HCT116 (cell line): ENCODE measurements around the gene FCRL6. TPM values are rescaled to one million over a fixed set of nuclear protein-coding genes. Genes with fewer than 3 reads are reported as not detected.

ENCODE experiments used
- ATAC-seq: fragments of 200-7000 bp; cut with Tn5 transposase; 2 replicates; pipeline ENCODE4 v1.9.1; 2020; ENCODE audit warnings: mild to moderate bottlenecking, moderate library complexity
- BruUV-seq: library from RNA; stranded (reverse); fragments of 400-500 nt; replicated peaks from 2 replicates; lab custom pipeline; 2021; lab: Mats Ljungman, UMichigan
- CTCF ChIA-PET: fragments of 300-600 bp; sonication (Branson Sonifier 250); formaldehyde crosslinking; loops from one replicate; lab custom pipeline; 2021; ENCODE audit warnings: antibody characterized with exemption; lab: Charles Lee
- POLR2A ChIA-PET: fragments of 300-600, 350-600 bp; sonication (Branson Sonifier 250); formaldehyde crosslinking; loops from one replicate; lab custom pipeline; 2021; ENCODE audit warnings: antibody characterized with exemption; lab: Charles Lee
- RAD21 ChIA-PET, 2 experiments: fragments of 300-600 bp; sonication (Branson Sonifier 250); formaldehyde crosslinking; loops; one replicate each; lab custom pipeline; 2023; ENCODE audit warnings: low total read pairs in 2 of 2; ENCODE audit not compliant: uncharacterized antibody in 2 of 2, unreplicated experiment in 2 of 2, low non-redundant PET in 1 of 2; lab: Charles Lee
- DNase-seq: peaks from one replicate; pipeline ENCODE4 v3.0.0-alpha.2; 2010; ENCODE audit warnings: low read depth, low spot score
- H2AFZ ChIP-seq: fragments of 200-600 bp; shearing (Covaris generic), sonication (generic); 2 replicates; pipeline ENCODE4 v1.6.1; 2017; ENCODE audit warnings: low read depth, mixed run types, mixed read lengths, antibody characterized with exemption, low read length; ENCODE audit not compliant: poor library complexity, severe bottlenecking
- H3K27ac ChIP-seq: 2 replicates; pipeline ENCODE4 v1.5.1; 2012; ENCODE audit warnings: low read depth, low read length
- H3K27me3 ChIP-seq: fragments of 200-600 bp; sonication (generic); 2 replicates; pipeline ENCODE4 v1.6.1; 2016; ENCODE audit warnings: mixed run types, low read length, mixed read lengths; ENCODE audit not compliant: insufficient read depth
- H3K36me3 ChIP-seq, 2 experiments: fragments of 200-500 bp in 1 of 2; fragments of 200-600 bp in 1 of 2; sonication (Bioruptor generic) in 1 of 2; sonication (generic) in 1 of 2; 2 replicates each; pipeline versions ENCODE4 v1.5.1 to v1.6.1; 2014 to 2016; ENCODE audit warnings: low read length in 2 of 2, inconsistent platforms in 1 of 2, mixed read lengths in 1 of 2, mixed run types in 1 of 2; ENCODE audit not compliant: insufficient read depth in 2 of 2, control insufficient read depth in 1 of 2
- H3K4me1 ChIP-seq, 2 experiments: fragments of 200-600 bp in 1 of 2; sonication (generic) in 1 of 2; 2 replicates each; pipeline versions ENCODE4 v1.5.1 to v1.6.1; 2012 to 2017; ENCODE audit warnings: low read length in 2 of 2, inconsistent platforms in 1 of 2, mild to moderate bottlenecking in 1 of 2, mixed read lengths in 1 of 2, mixed run types in 1 of 2, moderate library complexity in 1 of 2; ENCODE audit not compliant: insufficient read depth in 2 of 2, control insufficient read depth in 1 of 2
- H3K4me2 ChIP-seq: fragments of 200-600 bp; sonication (generic); 2 replicates; pipeline ENCODE4 v1.6.1; 2017; ENCODE audit warnings: mixed run types, low read length, mixed read lengths
- H3K4me3 ChIP-seq, 2 experiments: fragments of 200-600 bp in 1 of 2; sonication (generic) in 1 of 2; replicated peaks in 1 of 2; 2 replicates each; pipeline ENCODE4 v1.5.1; 2011 to 2016; ENCODE audit warnings: low read length in 2 of 2, control low read depth in 1 of 2, low read depth in 1 of 2, mild to moderate bottlenecking in 1 of 2, mixed read lengths in 1 of 2, mixed run types in 1 of 2
- H3K79me2 ChIP-seq: fragments of 200-600 bp; sonication (generic); 2 replicates; pipeline ENCODE4 v1.6.1; 2017; ENCODE audit warnings: mild to moderate bottlenecking, mixed run types, low read length, moderate library complexity, mixed read lengths; ENCODE audit not compliant: insufficient read depth
- H3K9ac ChIP-seq: fragments of 200-600 bp; sonication (generic); 2 replicates; pipeline ENCODE4 v1.6.1; 2016; ENCODE audit warnings: low read length, mixed read lengths
- H3K9me2 ChIP-seq: fragments of 200-600 bp; sonication (generic), shearing (Covaris generic); 2 replicates; pipeline ENCODE4 v1.6.1; 2017; ENCODE audit warnings: mixed run types, mild to moderate bottlenecking, moderate library complexity; ENCODE audit not compliant: insufficient read depth
- H3K9me3 ChIP-seq, 2 experiments: fragments of 200-500 bp in 1 of 2; fragments of 200-600 bp in 1 of 2; sonication (Bioruptor generic) in 1 of 2; sonication (generic) in 1 of 2; 2 replicates each; pipeline ENCODE4 v1.6.1; 2014 to 2017; ENCODE audit warnings: low read length in 2 of 2, mixed read lengths in 2 of 2, inconsistent platforms in 1 of 2, low read depth in 1 of 2, mild to moderate bottlenecking in 1 of 2, mixed run types in 1 of 2, moderate library complexity in 1 of 2; ENCODE audit not compliant: control insufficient read depth in 1 of 2, insufficient read depth in 1 of 2
- H4K20me1 ChIP-seq: fragments of 200-600 bp; sonication (generic), shearing (Covaris generic); 2 replicates; pipeline ENCODE4 v1.6.1; 2017; ENCODE audit warnings: mixed run types, mild to moderate bottlenecking, moderate library complexity; ENCODE audit not compliant: insufficient read depth
- CEBPB ChIP-seq: IDR thresholded peaks from 2 replicates; pipeline ENCODE4 v1.6.1; 2012; ENCODE audit warnings: low read depth
- CTCF ChIP-seq, 3 experiments: fragments of 200-600 bp in 1 of 3; sonication (generic) in 1 of 3; IDR thresholded peaks in 2 of 3; conservative IDR thresholded peaks in 1 of 3; 2 replicates each; pipeline ENCODE4 v1.5.1; 2012 to 2017; ENCODE audit warnings: low read depth in 2 of 3, low read length in 2 of 3, antibody characterized with exemption in 1 of 3, borderline replicate concordance in 1 of 3, control low read depth in 1 of 3, mild to moderate bottlenecking in 1 of 3, mixed read lengths in 1 of 3, mixed run types in 1 of 3, moderate library complexity in 1 of 3; ENCODE audit not compliant: insufficient read depth in 1 of 3
- EZH2phosphoT487 ChIP-seq: fragments of 200-600 bp; IDR thresholded peaks from 2 replicates; pipeline ENCODE4 v1.6.1; 2018; ENCODE audit warnings: antibody characterized with exemption, borderline replicate concordance
- RAD21 ChIP-seq: IDR thresholded peaks from 2 replicates; pipeline ENCODE4 v1.6.1; 2012; ENCODE audit warnings: low read depth, mild to moderate bottlenecking
- intact Hi-C: fragments of 100-400 bp; cut with micrococcal nuclease; formaldehyde crosslinking; loops from 2 replicates; pipeline ENCODE4 v1.10.0; 2022
- total RNA-seq: library from RNA; stranded (reverse); gene quantifications from one replicate; pipeline ENCODE4 v1.2.1, GENCODE V29; 2021; ENCODE audit not compliant: unreplicated experiment

Gene FCRL6
- total RNA-seq, 1 experiment from 2014 or later, result not detected

- H3K36me3 ChIP-seq, result no peaks in the 10 kb centered on the region
- TF ChIP-seq EZH2phosphoT487, result no peak
- TF ChIP-seq CEBPB, result no peak
- TF ChIP-seq CTCF (IDR thresholded peaks at IDR 0.05 in 2 of 3, conservative IDR thresholded peaks at IDR 0.05 in 1 of 3; ENCODE audit: borderline replicate concordance in 1 of 3, insufficient read depth in 1 of 3, low read depth in 2 of 3, low read length in 2 of 3), result no peak
- BruUV-seq, result no TSS peak
- POLR2A ChIA-PET, result no interaction called here
- no peak overlapping the region for H3K4me3 ChIP-seq
- RAD21 ChIA-PET, result no interaction called here
- H3K27ac ChIP-seq, result no peak overlapping the region
- ATAC-seq, result no peak
- H3K79me2 ChIP-seq, result no peaks in the 10 kb centered on the region
- no peak overlapping the region for H2AFZ ChIP-seq
- H3K9ac ChIP-seq, result no peak overlapping the region
- H3K4me2 ChIP-seq, result no peak overlapping the region
- no peaks in the 10 kb centered on the region for H3K9me3 ChIP-seq
- CTCF ChIA-PET, result interaction anchor here (0.8 to 1.3 kb wide), 3 partner anchors 12 to 191 kb away, joined by 3 to 6 read pairs (median 5); no protein-coding TSS in a partner anchor
- intact Hi-C loops, result no loop called here
- H4K20me1 ChIP-seq, result no peaks in the 10 kb centered on the region
- peaks cover 9% of the 10 kb centered on the region; the same call in 1 of the 2 replicates for H3K27me3 ChIP-seq
- no peaks in the 10 kb centered on the region for H3K4me1 ChIP-seq
- H3K9me2 ChIP-seq, result no peaks in the 10 kb centered on the region
- no peak for DNase-seq
These were observed 15.3 kb downstream of the FCRL6 start for GRCh38 chr1:159817276-159818041.

- no peak overlapping the region for H3K4me2 ChIP-seq
- no peaks in the 10 kb centered on the region for H4K20me1 ChIP-seq
- no TSS peak for BruUV-seq
- ChIA-PET CTCF (no interaction called here), POLR2A (no interaction called here), RAD21 (no interaction called here)
- no peaks in the 10 kb centered on the region for H3K36me3 ChIP-seq
- 0 out of 2 replicates have a peak, but pooled peaks have one; percentile 10 for TF ChIP-seq RAD21
- peak in 2 of 3 experiments; percentile 0 to 27; a peak in 2 of 6 replicates for TF ChIP-seq CTCF (IDR thresholded peaks at IDR 0.05 in 2 of 3, conservative IDR thresholded peaks at IDR 0.05 in 1 of 3; ENCODE audit: borderline replicate concordance in 1 of 3, insufficient read depth in 1 of 3, low read depth in 2 of 3, low read length in 2 of 3)
- no peak for TF ChIP-seq EZH2phosphoT487
- H3K4me3 ChIP-seq, result no peak overlapping the region
- H3K79me2 ChIP-seq, result no peaks in the 10 kb centered on the region
- H3K9me2 ChIP-seq, result no peaks in the 10 kb centered on the region
- intact Hi-C loops, result no loop called here
- ATAC-seq (peak; percentile 60), DNase-seq (no peak)
- H3K9ac ChIP-seq, result no peak overlapping the region
- H3K4me1 ChIP-seq, result no peaks in the 10 kb centered on the region
- H3K27me3 ChIP-seq, result peaks cover 21% of the 10 kb centered on the region; the same call in 1 of the 2 replicates
- no peaks in the 10 kb centered on the region for H3K9me3 ChIP-seq
- H2AFZ ChIP-seq, result no peak overlapping the region
- H3K27ac ChIP-seq, result no peak overlapping the region
These were observed 19.2 kb downstream of the FCRL6 start for GRCh38 chr1:159821171-159821867.
